CD4-positive, alpha-beta T cell treated with Interleukin-21 for 1 hour (primary cell): ENCODE measurements around the gene TMEM114.

Experiments used
- DNase-seq: peaks from one replicate; pipeline ENCODE4 v3.0.0-alpha.2; 2020

Gene TMEM114

DNA sequence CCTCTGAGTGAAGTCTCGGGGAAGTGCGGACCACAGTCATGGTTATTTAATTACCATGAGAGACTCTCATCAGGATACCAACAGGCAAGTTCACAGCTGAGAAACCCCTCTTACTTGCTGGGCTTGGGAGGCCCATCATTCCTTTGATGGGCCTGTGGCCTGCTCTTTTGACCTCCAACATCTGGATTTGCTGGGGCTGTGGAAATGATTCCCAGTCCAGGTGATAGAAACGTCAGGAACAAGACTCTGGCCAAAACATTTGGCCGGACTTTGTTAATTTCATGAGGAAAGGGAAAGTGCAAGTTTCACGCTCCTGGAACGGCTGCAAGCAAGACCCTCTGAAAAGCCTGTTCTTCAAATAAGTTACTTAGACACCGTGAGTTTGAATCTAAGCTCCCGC is 42.5 kb downstream of the TMEM114 start:
- no peak for DNase-seq

DNA sequence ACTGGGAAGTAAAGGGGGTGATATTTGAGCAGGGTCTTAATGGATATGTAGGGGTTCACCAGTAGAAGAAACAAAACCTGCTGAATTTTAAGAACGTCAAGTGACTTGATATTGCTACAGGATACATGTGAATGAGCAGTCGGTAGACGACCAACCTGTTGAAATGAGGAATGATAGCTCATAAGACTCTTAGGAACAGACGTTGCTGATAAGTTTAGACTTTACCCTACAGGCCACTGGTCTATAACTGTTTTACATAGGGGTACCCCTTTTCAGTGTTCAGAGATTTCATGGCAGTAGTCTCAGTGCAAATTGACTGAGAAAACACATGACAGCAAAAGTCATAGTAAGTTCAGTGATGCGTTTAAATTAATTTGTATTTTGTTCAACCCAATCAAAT is 45.9 kb downstream of the TMEM114 start:
- DNase-seq, result no peak

DNA sequence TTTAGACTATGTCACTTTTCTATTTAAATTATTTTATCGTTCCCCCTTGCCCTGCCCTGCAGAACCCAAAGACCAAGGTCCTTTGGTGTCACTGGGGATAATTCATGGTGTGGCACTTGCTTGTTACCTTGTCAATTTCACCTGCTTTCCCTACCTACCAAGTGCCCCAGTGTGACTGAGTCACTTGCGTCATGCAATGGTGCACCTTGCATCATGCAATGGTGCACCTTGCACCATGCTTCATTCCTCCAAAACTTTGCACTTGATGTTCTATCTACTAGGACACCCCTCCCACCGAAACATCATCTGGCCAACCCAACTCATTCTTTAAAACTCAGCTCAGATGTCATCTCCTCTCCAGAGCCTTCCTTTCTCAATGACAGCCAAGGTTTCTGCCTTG is 47.1 kb downstream of the TMEM114 start:
- DNase-seq, result no peak

DNA sequence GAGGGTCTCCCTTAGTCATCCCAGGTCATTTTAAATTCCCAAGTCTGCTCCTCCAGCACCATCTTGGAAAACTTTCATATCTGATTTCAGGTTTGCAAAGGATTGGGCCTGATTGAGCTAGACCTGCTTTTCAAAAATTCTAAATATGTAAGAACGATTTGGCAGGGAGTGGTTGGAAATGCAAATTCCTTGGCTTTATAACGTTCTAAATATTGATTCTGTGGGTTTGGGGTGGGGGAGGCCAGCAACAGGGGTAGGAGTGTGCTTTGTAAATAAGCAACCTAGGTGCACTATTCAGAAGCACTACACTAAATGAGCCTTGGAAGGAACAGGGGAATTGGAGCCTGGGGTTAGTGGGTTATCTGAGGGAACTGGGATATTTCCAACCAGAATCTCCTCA is 47.9 kb downstream of the TMEM114 start:
- no peak for DNase-seq

DNA sequence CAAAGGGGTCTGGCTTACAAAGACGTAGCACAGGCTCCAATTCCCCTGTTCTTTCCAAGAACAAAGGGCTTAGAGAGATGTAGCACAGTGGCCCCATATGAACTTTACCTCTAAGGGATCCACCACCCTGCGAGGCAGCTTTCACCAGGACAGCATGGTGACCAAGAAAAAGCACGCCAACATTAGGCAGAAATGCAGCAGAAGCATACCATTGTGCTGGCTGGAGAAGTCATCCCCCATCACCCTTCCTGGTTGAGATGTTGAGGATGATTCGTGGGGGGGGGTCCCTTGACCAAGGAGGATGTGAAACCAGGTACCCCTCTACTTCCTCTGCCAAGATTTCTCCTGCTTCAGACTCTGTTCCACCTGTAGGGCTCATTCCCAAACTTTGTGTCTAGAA is 48.4 kb downstream of the TMEM114 start:
- DNase-seq, result no peak

DNA sequence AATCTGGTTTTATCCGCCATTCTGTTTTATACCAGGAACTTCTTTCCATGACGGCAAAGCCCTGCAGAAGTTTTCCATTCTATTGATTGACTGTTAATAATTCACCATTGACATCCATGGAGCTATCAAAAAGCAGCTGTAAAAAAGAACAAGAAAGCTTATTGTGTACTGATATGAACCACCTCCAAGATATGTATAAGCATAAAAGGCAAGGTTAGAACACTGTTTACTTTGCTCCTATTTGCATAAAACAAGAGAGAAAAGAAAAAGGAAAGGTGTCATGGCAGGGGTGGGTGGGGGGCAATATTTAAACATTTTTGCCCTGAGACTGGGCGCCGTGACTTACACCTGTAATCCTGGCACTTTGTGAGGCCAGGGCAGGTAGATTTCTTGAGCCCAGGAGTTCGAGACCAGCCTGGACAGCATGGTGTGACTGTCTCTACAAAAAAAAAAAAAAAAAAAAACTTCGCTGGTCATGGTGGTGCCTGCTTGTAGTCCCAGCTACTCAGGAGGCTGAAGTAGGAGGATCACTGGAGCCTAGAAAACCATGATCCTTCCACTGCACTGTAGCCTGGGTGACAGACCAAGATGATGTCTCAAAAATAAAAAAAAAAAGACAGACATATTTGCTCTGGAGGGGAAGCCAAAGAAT is 52.5 kb downstream of the TMEM114 start:
- DNase-seq, result no peak

DNA sequence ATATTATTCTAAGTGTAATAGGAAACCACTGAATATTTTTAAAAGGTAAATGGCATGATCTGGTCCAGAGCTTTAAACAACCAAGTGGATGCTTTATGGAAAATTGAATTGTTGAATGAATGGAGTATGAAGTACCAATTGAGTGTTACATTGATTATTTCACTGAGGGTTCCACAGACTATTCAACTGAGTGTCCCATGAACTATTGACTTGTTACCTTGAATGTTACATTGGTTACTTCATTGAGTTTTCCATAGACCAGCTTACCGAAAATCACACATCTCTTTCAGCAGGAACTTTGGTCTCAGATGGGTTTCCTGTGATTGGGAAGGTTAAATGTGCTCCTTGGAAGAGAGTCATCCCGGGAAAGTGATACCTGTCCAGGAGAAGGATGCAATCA is 56.8 kb downstream of the TMEM114 start:
- no peak for DNase-seq

DNA sequence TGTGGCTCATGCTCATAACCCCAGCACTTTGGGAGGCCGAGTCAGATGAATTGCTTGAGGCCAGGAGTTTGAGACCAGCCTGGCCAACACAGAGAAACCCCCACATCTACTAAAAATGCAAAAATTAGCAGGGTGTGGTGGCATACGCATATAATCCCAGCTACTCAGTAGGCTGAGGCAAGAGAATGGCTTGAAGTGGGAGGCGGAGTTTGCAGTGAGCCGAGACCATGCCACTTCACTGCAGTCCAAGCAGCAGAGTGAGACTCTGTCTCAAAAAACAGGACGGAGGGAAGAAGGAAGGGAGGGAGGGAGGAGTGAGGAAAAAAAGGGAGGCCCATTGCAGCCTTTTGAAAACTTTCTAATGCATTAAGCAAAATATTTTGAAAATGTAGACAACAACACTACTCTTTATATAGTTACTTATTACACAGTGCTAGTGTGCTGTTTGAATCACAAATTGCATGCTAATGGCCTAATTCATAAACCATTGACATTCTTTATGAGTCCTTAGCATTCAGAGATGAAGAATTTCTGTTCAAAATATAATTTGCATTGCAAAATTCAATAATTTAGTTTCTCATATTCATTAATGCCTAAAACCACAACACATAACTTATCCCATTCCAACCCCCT is 59.4 kb downstream of the TMEM114 start:
- no peak for DNase-seq

DNA sequence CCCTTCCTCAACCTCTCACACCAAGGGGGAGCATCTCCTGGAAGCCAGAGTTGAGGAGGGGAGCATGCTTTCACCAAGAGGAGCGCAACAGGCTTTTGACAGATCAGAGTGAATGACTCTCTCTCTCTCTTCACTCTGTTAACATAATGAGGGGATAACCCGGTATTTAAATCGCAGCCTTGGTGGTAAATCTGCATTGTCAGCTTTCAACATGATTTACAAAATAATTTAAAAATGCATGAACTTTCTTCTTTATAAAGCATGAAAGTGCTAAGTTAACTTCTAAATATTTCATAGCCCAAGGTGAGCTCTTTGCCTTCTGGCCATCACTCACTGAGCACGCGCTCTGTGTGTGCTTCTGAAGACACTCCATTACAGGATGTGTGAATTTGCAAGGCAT is 61.8 kb downstream of the TMEM114 start:
- no peak for DNase-seq

DNA sequence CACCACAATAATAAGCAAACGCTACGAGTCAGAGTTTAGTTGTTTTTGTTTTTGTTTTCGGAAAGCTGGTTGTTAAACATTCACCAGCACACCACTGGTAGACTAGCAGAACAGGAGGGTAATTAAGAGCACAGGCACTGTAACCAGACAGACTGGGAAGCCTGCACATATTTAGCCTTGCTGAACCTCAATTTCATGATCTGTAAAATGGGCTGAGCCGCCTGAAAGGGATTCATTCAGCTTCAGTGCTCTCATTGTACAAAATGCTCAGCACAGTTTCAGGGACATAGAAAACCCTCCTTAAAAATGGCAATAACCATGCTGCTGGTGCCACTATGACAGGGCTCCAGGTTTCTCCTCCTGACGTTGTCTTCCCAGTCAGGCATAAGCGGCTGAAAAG is 66.4 kb downstream of the TMEM114 start:
- DNase-seq, result no peak

DNA sequence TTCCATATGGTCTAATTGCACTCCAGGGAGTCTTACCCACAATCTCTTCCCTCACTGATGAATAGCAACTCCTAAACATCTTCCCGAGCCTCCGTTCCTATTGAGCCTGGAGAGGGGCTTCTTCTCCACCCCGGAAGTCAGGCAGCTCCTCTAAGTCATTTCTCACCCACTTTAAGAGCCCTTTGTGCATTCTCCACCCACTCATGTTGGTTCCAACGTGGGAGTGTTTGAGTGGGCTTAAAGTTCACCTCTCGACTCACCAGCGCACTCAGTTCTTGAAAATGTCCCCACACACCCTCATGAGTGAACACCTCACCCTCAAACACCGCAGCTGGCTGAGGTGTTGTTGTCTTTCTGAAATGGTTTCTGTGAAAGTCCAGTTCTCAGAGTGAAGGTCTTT is 67.6 kb downstream of the TMEM114 start:
- no peak for DNase-seq

DNA sequence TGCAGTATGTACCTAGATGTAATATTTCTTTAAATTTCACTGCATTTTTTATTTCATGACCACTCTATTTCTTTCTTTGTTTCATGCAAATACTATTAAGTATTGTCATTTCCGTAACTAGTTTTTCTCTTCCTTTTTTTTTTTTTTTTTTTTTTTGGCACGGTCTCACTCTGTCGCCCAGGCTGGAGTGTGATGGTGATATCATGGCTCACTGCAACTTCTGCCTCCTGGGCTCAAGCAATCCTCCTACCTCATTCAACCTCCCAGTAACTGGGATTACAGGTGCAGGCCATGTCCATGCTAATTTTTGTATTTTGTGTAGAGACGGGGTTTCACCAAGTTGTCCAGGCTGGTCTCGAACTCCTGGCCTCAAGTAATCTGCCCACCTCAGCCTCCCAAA is 70.7 kb downstream of the TMEM114 start:
- no peak for DNase-seq
